IMR-90 (cell line): Measurements from ENCODE around the gene PMM2. TPM values are rescaled to one million over a fixed set of nuclear protein-coding genes. Genes with fewer than 3 reads are reported as not detected.

ENCODE experiments used
- ATAC-seq: fragments of 200-7000 bp; cut with Tn5 transposase; 2 replicates; pipeline ENCODE4 v1.9.1; 2020; ENCODE audit warnings: low read depth, mild to moderate bottlenecking, moderate library complexity
- BruUV-seq: library from RNA; stranded (reverse); fragments of 400-500 nt; replicated peaks from 2 replicates; lab custom pipeline; 2021; lab: Mats Ljungman, UMichigan
- CTCF ChIA-PET: fragments of 300-600 bp; formaldehyde crosslinking; extraction: SDS; loops from one replicate; lab custom pipeline; 2021; ENCODE audit warnings: antibody characterized with exemption; lab: Yijun Ruan, JAX
- POLR2A ChIA-PET: fragments of 300-600 bp; sonication (Branson Sonifier 250); formaldehyde crosslinking; loops from one replicate; lab custom pipeline; 2022; ENCODE audit warnings: antibody characterized with exemption; ENCODE audit not compliant: unreplicated experiment; lab: Charles Lee
- DNase-seq: peaks from one replicate; pipeline ENCODE4 v3.0.0; 2013
- H2AFZ ChIP-seq: replicated peaks from 2 replicates; pipeline ENCODE3; 2013; ENCODE audit warnings: low read length, mild to moderate bottlenecking; ENCODE audit not compliant: poor library complexity
- H2AK5ac ChIP-seq: 2 replicates; pipeline ENCODE4 v1.6.1; 2013; ENCODE audit warnings: low read depth, low read length, inconsistent platforms
- H2AK9ac ChIP-seq: replicated peaks from 2 replicates; pipeline ENCODE3; 2013; ENCODE audit warnings: mild to moderate bottlenecking, low read depth, low read length, moderate library complexity; ENCODE audit not compliant: poor library complexity
- H2BK120ac ChIP-seq: 2 replicates; pipeline ENCODE4 v1.6.1; 2013; ENCODE audit warnings: low read depth, low read length, inconsistent platforms
- H2BK15ac ChIP-seq: 3 replicates; pipeline ENCODE4 v1.6.1; 2013; ENCODE audit warnings: low read depth, low read length, inconsistent platforms
- H2BK20ac ChIP-seq: 2 replicates; pipeline ENCODE4 v1.6.1; 2013; ENCODE audit warnings: low read depth, mild to moderate bottlenecking, inconsistent platforms, low read length, moderate library complexity
- H2BK5ac ChIP-seq: 2 replicates; pipeline ENCODE4 v1.6.1; 2013; ENCODE audit warnings: mild to moderate bottlenecking, low read depth, low read length, inconsistent platforms; ENCODE audit not compliant: poor library complexity, severe bottlenecking
- H3K14ac ChIP-seq: replicated peaks from 2 replicates; pipeline ENCODE4 v1.6.1; 2013; ENCODE audit warnings: low read depth, low read length, inconsistent platforms
- H3K18ac ChIP-seq: 2 replicates; pipeline ENCODE4 v1.6.1; 2013; ENCODE audit warnings: low read depth, low read length, control low read depth
- H3K23ac ChIP-seq: 2 replicates; pipeline ENCODE4 v1.6.1; 2013; ENCODE audit warnings: low read depth, low read length, inconsistent platforms
- H3K27ac ChIP-seq: 2 replicates; pipeline ENCODE4 v1.5.1; 2013; ENCODE audit warnings: mild to moderate bottlenecking, control low read depth, low read length; ENCODE audit not compliant: insufficient read depth
- H3K27me3 ChIP-seq: 2 replicates; pipeline ENCODE4 v1.6.1; 2013; ENCODE audit warnings: low read length; ENCODE audit not compliant: control insufficient read depth, insufficient read depth
- H3K36me3 ChIP-seq: 2 replicates; pipeline ENCODE4 v1.6.1; 2013; ENCODE audit warnings: low read length, mixed read lengths; ENCODE audit not compliant: control insufficient read depth, insufficient read depth
- H3K4ac ChIP-seq: 2 replicates; pipeline ENCODE4 v1.6.1; 2013; ENCODE audit warnings: low read depth, low read length, inconsistent platforms
- H3K4me1 ChIP-seq: 2 replicates; pipeline ENCODE4 v1.6.1; 2013; ENCODE audit warnings: low read length, mixed read lengths; ENCODE audit not compliant: control insufficient read depth, insufficient read depth
- H3K4me2 ChIP-seq: 2 replicates; pipeline ENCODE4 v1.6.1; 2013; ENCODE audit warnings: low read depth, mild to moderate bottlenecking, control low read depth, low read length, moderate library complexity
- H3K4me3 ChIP-seq: 2 replicates; pipeline ENCODE4 v1.5.1; 2013; ENCODE audit warnings: low read depth, mild to moderate bottlenecking, control low read depth, low read length, moderate library complexity; ENCODE audit not compliant: insufficient read depth
- H3K56ac ChIP-seq: 2 replicates; pipeline ENCODE4 v1.6.1; 2013; ENCODE audit warnings: low read length, inconsistent platforms; ENCODE audit not compliant: insufficient read depth; ENCODE audit errors: extremely low read depth
- H3K79me1 ChIP-seq, 2 experiments: 2 replicates each; pipeline ENCODE4 v1.6.1; 2013; ENCODE audit warnings: low read length in 2 of 2, inconsistent platforms in 1 of 2, low read depth in 1 of 2
- H3K9ac ChIP-seq: 2 replicates; pipeline ENCODE4 v1.6.1; 2013; ENCODE audit warnings: low read depth, low read length, control low read depth
- H3K9me1 ChIP-seq: 2 replicates; pipeline ENCODE4 v1.6.1; 2013; ENCODE audit warnings: low read length, inconsistent platforms; ENCODE audit not compliant: insufficient read depth
- H3K9me3 ChIP-seq: 2 replicates; pipeline ENCODE4 v1.6.1; 2013; ENCODE audit warnings: low read length; ENCODE audit not compliant: control insufficient read depth, insufficient read depth
- H4K20me1 ChIP-seq: 2 replicates; pipeline ENCODE4 v1.6.1; 2013; ENCODE audit warnings: low read length, inconsistent platforms; ENCODE audit not compliant: insufficient read depth
- H4K5ac ChIP-seq: 2 replicates; pipeline ENCODE4 v1.6.1; 2013; ENCODE audit warnings: mild to moderate bottlenecking, low read depth, low read length, control low read depth
- H4K8ac ChIP-seq, 2 experiments: 2 replicates each; pipeline ENCODE4 v1.6.1; 2013; ENCODE audit warnings: low read depth in 2 of 2, low read length in 2 of 2, control low read depth in 1 of 2, inconsistent platforms in 1 of 2
- H4K91ac ChIP-seq: 2 replicates; pipeline ENCODE4 v1.6.1; 2013; ENCODE audit warnings: low read depth, low read length, inconsistent platforms; ENCODE audit not compliant: insufficient read depth
- BHLHE40 ChIP-seq: fragments of 150-350 bp; IDR thresholded peaks from 2 replicates; pipeline ENCODE4 v1.6.1; 2016; ENCODE audit warnings: mild to moderate bottlenecking, low read depth, low read length
- CEBPB ChIP-seq: IDR thresholded peaks from 2 replicates; pipeline ENCODE4 v1.6.1; 2012; ENCODE audit warnings: low read depth, low read length, improper control_type of control experiment
- CHD1 ChIP-seq: IDR thresholded peaks from 2 replicates; pipeline ENCODE4 v1.6.1; 2012; ENCODE audit warnings: low read depth, low read length, improper control_type of control experiment
- CTCF ChIP-seq: conservative IDR thresholded peaks from 2 replicates; pipeline ENCODE4 v1.5.1; 2012; ENCODE audit warnings: mild to moderate bottlenecking, low read depth, low read length, improper control_type of control experiment
- ELK1 ChIP-seq: fragments of 150-350 bp; IDR thresholded peaks from 2 replicates; pipeline ENCODE4 v1.6.1; 2016; ENCODE audit warnings: low read depth, mild to moderate bottlenecking, low read length, moderate library complexity, borderline replicate concordance
- FOS ChIP-seq: fragments of 150-350 bp; IDR thresholded peaks from 2 replicates; pipeline ENCODE4 v1.6.1; 2016; ENCODE audit warnings: low read depth, low read length
- MAFK ChIP-seq: IDR thresholded peaks from 2 replicates; pipeline ENCODE4 v1.6.1; 2012; ENCODE audit warnings: low read depth, low read length, improper control_type of control experiment
- MAZ ChIP-seq: IDR thresholded peaks from 2 replicates; pipeline ENCODE4 v1.6.1; 2012; ENCODE audit warnings: low read depth, mild to moderate bottlenecking, low read length, improper control_type of control experiment, moderate library complexity, borderline replicate concordance
- MXI1 ChIP-seq: IDR thresholded peaks from 2 replicates; pipeline ENCODE4 v1.6.1; 2012; ENCODE audit warnings: low read depth, mild to moderate bottlenecking, low read length, moderate library complexity, borderline replicate concordance
- NFE2L2 ChIP-seq: fragments of 150-350 bp; IDR thresholded peaks from 2 replicates; pipeline ENCODE4 v1.6.1; 2016; ENCODE audit warnings: low read depth, mild to moderate bottlenecking, low read length
- POLR2A ChIP-seq: IDR thresholded peaks from 2 replicates; pipeline ENCODE4 v1.6.1; 2012; ENCODE audit warnings: mild to moderate bottlenecking, low read depth, low read length
- RAD21 ChIP-seq: IDR thresholded peaks from 2 replicates; pipeline ENCODE4 v1.6.1; 2012; ENCODE audit warnings: low read length, improper control_type of control experiment
- RCOR1 ChIP-seq: IDR thresholded peaks from 2 replicates; pipeline ENCODE4 v1.6.1; 2012; ENCODE audit warnings: mild to moderate bottlenecking, low read length, improper control_type of control experiment; ENCODE audit not compliant: insufficient replicate concordance
- RFX5 ChIP-seq: IDR thresholded peaks from 2 replicates; pipeline ENCODE4 v1.8.0; 2012; ENCODE audit warnings: low read depth, mild to moderate bottlenecking, low read length, moderate library complexity
- SMC3 ChIP-seq: fragments of 150-350 bp; IDR thresholded peaks from 2 replicates; pipeline ENCODE4 v1.6.1; 2016; ENCODE audit warnings: low read depth, mild to moderate bottlenecking, antibody characterized with exemption, low read length, moderate library complexity
- WGBS, 2 experiments: methylation state at CpG; one replicate each; pipeline versions ENCODE4 v1.1.5 to v1.1.7; 2013; ENCODE audit warnings: missing lambda C conversion rate in 2 of 2; ENCODE audit not compliant: insufficient read length in 1 of 2; ENCODE audit errors: extremely low coverage in 2 of 2; 5-methylcytosine and 5-hydroxymethylcytosine counted together
- dilution Hi-C: fragments of 300-500 bp; cut with HindIII; formaldehyde crosslinking; loops from one replicate; pipeline ENCODE4 v1.14.3; 2018; ENCODE audit warnings: low sequenced_read_pairs; ENCODE audit not compliant: unreplicated experiment
- in situ Hi-C: fragments of 300-500 bp; cut with MboI; formaldehyde crosslinking; loops from 3 replicates; pipeline ENCODE4 v1.14.3; 2019; ENCODE audit warnings: low sequenced_read_pairs, inconsistent platforms, mixed read lengths
- intact Hi-C: fragments of 100-400 bp; cut with micrococcal nuclease; formaldehyde crosslinking; loops from 2 replicates; pipeline ENCODE4 v1.10.0; 2022
- polyA plus RNA-seq, 3 experiments: library from polyadenylated mRNA; depleted of rRNA; stranded (reverse); fragments of >200 nt; gene quantifications; 2 replicates each; pipeline ENCODE4 v1.2.3, GENCODE V29; 2012; ENCODE audit warnings: low replicate concordance in 1 of 3
- total RNA-seq: library from RNA; depleted of rRNA; stranded (reverse); fragments of >200 nt; gene quantifications from 2 replicates; pipeline ENCODE4 v1.2.3, GENCODE V29; 2012
- TF ChIP-seq, protein P1 (sequence below): fragments of 150-350 bp; IDR thresholded peaks from 2 replicates; pipeline ENCODE4 v1.6.1; 2017; ENCODE audit warnings: mild to moderate bottlenecking, antibody characterized with exemption, low read length, low read depth

The PMM2 gene
- total and polyA plus RNA-seq, 2 of the 4 experiments (the other 2 are of a cell fraction): 25.8 to 38.9 TPM

GRCh38 chr16:8768692-8769091 lies 28.9 kb upstream of the PMM2 start:
- Histone ChIP-seq H3K4me1 (no peaks in the 10 kb centered on the region), H4K8ac (no peak overlapping the region), H3K79me1 (no peaks in the 10 kb centered on the region), H3K56ac (no peak overlapping the region), H3K4me2 (no peak overlapping the region), H3K27ac (no peak overlapping the region), H3K4ac (no peak overlapping the region), H3K18ac (no peak overlapping the region), H2AK5ac (no peak overlapping the region), H3K4me3 (no peak overlapping the region), H2BK120ac (no peak overlapping the region), H4K5ac (no peak overlapping the region), H3K14ac (no peak overlapping the region), H3K9me3 (no peaks in the 10 kb centered on the region), H3K23ac (no peak overlapping the region), H2BK15ac (no peak overlapping the region), H2AFZ (peak overlapping the region; percentile 44), H2BK5ac (no peak overlapping the region), H3K9ac (no peak overlapping the region), H2AK9ac (no peak overlapping the region), H2BK20ac (no peak overlapping the region), H4K91ac (no peak overlapping the region), H3K27me3 (peaks cover 2% of the 10 kb centered on the region; the same call in 1 of the 2 replicates), H3K36me3 (peaks cover 4% of the 10 kb centered on the region; the same call in 1 of the 2 replicates), H4K20me1 (no peaks in the 10 kb centered on the region), H3K9me1 (no peaks in the 10 kb centered on the region)
- dilution Hi-C loops: no loop called here
- in situ Hi-C loops: no loop called here
- DNase-seq (no peak), ATAC-seq (no peak)
- WGBS, 2 experiments: no CpG with 5 or more reads among the region's 12 CpGs
- intact Hi-C loops: no loop called here
- CTCF ChIA-PET: no interaction called here
- POLR2A ChIA-PET: no interaction called here
- no peak for TF ChIP-seq MAFK
- TF ChIP-seq RFX5: no peak
- no peak for TF ChIP-seq MAZ
- TF ChIP-seq, protein P1, sequence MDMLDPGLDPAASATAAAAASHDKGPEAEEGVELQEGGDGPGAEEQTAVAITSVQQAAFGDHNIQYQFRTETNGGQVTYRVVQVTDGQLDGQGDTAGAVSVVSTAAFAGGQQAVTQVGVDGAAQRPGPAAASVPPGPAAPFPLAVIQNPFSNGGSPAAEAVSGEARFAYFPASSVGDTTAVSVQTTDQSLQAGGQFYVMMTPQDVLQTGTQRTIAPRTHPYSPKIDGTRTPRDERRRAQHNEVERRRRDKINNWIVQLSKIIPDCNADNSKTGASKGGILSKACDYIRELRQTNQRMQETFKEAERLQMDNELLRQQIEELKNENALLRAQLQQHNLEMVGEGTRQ: no peak
- TF ChIP-seq CTCF: no peak
- TF ChIP-seq RAD21: no peak
- TF ChIP-seq ELK1: no peak
- no peak for TF ChIP-seq POLR2A
- no peak for TF ChIP-seq MXI1
- TF ChIP-seq CEBPB: no peak
- TF ChIP-seq RCOR1: no peak
- no peak for TF ChIP-seq BHLHE40
- no peak for TF ChIP-seq NFE2L2
- no peak for TF ChIP-seq FOS
- no peak for TF ChIP-seq CHD1
- no peak for TF ChIP-seq SMC3
- BruUV-seq: no TSS peak
